ENCODE measurements around the gene MRNIP.

MRNIP gene

GRCh38 chr5:179820127-179820482 lies 38.5 kb downstream of the MRNIP start:
- DNase-seq, result no peak

DNA sequence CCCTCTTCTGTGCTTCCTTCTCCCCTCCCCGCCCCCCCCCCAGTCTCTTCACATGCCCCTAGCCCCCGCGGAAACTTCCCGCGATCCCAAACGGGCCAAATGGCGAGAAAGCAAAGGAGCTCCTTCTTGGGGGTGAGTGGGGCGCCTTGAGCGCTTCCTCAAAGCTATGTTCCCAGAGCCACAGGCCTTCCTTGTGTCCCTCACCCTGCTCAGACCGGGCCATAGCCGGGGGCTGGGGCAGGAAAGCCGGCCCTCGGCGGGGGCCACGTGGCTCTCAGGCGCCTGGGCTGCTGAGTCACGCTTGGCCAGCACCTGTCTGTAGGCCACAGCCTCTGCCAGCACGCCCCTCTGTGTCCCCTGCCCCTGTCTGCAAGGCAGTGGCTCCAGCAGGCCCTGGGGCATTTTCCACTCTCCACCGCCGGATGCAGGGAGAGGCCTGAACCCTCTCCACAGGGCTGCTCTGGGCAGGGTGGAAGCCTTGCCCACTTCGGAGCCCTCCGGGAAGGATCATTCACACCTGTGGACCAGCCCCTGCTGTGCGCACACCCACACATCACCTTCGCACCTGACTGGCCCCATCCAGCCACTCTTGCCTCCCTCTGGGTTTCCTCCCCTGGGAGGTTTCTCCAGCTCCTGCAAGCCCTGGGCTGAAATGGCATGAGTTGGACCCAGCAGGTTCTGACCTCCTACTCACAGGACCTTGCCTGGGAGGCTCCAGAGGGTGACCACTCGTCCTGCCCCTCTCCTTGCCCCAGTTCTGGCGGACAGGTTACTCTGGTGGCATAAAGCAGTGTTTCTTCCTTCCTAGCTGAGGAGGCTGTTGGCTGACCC lies 39.1 kb downstream of the MRNIP start:
- DNase-seq, result peak; percentile 36

DNA sequence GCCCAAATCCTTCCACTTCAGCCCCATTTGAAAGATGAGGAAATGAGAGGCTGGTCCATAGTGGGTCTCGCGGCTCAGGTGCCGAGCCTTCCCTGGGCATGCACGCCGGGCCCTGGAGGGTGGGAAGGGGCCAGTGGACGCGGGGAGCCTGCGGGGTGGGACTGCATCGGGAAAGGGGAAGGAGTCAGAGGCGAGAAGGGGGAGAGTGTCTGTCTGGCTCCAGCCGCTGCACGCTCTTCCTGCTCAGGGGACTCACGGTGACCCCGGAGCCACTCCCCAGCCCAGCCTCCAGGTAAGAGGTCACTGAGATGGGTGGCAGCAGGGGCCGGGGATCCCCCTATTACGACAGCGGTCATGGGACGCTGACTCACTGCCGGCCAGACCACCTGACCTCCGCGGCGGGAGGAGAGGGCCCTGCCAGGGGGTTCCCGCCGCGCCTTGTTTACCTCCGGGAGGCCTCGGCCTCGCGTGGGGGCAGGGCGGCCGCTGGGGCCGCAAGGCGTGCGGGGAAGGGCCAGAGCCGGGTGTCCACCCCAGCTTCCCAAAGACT lies 39.8 kb downstream of the MRNIP start:
- peak; percentile 83 for DNase-seq

GRCh38 chr5:179817890-179818745 lies 40.5 kb downstream of the MRNIP start:
- DNase-seq, result no peak

GRCh38 chr5:179817470-179817840 lies 41.2 kb downstream of the MRNIP start:
- no peak for DNase-seq

GRCh38 chr5:179816796-179817469 lies 41.7 kb downstream of the MRNIP start:
- no peak for DNase-seq

- no peak for DNase-seq
These were observed 42.2 kb downstream of the MRNIP start for GRCh38 chr5:179816401-179816795.

DNA sequence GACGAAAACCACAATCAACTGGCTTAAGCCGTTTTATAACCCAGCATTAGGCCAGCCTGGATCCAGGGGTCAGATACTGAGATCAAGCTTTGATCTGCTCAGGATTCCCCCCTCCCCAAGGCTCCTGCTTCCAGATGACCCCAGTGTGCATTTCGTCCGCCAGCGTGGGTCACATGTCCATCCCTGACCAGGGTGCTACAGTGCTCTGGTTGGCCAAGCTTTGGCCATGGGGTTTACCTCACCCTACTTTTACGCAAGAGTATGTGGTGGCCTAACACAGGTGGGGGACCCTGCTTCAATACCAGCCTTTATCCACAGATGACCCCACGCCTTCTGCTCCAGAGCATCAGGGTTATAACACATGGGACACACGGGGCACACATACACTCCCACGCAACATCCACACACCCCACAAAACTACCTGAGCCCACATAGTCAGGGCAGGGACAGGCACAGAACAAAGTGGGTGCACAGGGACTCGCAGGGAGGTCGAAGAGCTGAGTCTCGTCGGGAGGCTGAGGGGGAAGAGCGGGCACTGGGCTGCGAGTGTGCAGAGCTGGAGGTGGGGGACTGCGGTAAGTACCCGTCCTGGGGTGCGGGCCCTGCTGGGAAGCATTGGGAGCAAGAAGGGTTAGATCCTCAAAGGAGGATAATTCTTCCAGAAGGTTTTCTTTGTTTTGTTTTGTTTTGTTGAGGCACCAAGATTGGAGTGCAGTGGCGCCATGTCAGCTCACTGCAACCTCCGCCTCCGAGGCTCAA lies 42.9 kb downstream of the MRNIP start:
- no peak for DNase-seq

GRCh38 chr5:179814090-179814489 lies 44.5 kb downstream of the MRNIP start:
- DNase-seq, result no peak

GRCh38 chr5:179812997-179813607 lies 45.5 kb downstream of the MRNIP start:
- no peak for DNase-seq

DNA sequence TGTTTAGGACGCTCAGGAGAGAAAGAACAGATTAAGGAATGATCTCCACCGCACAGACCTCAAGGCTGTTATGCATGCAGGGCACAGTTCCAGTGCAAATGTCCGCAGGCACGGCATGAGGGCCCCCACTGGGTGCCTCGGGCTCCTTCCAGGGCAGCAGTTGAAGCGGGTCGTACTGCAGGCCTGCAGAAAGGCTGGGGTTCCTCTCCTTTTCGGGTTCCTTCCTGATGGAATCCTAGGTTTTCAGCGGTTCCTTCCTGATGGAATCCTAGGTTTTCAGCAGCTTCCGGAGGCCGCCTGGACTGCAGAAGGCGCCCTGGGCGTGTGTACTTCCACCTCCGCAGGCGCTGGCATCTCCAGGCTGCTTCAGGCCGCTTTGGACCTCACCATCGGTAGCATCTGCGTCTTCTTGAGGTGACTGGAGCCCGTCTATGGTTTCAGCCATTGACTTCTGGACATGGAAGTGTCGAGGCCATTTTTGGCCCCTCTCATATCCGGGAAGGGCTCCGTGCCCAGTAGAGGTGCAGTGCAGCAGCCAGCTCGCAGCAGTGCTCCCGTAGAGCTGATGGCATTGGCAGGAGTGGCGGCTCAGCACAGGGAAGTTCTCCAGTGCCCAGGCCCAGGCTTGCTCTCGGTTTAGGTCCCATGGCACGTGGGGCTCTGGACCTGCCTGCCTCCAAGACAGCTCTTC lies 46.3 kb downstream of the MRNIP start:
- no peak for DNase-seq

GRCh38 chr5:179806250-179807048 lies 52.2 kb downstream of the MRNIP start, which contains the start of gene MGAT4B:
TSS of gene MGAT4B (minus strand) at chr5:179806866. CDS start at chr5:179806583, 283 bp downstream.
- peak; percentile 54 for DNase-seq

- DNase-seq, result no peak
These were observed 52.9 kb downstream of the MRNIP start for GRCh38 chr5:179805529-179806249.

DNA sequence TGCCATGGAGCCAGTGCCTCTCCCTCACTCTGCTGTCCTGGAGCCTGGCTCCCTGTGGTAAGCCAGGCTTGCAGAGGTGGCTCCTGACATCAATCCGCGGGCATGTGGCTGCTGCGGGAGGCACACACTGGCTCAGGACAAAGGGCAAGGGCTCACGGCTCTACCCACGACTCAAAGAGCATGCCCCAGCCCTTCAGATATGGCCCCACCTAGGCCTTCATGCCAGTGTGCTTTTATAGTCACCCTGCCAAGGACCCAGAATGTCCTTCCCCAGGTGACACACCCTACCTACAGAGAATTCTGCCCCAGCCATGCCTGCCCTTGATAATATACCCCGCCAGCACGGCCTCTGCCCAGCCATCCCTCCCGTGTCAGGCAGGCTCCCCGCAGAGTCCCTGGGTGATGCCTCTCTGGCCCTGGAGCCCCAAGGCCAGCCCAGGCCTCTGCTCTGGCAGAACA lies 53.5 kb downstream of the MRNIP start:
- no peak for DNase-seq

- no peak for DNase-seq
These were observed 54.1 kb downstream of the MRNIP start for GRCh38 chr5:179804555-179804947.

- DNase-seq, result peak; percentile 68
These were observed 54.7 kb downstream of the MRNIP start for GRCh38 chr5:179803651-179804554.

DNA sequence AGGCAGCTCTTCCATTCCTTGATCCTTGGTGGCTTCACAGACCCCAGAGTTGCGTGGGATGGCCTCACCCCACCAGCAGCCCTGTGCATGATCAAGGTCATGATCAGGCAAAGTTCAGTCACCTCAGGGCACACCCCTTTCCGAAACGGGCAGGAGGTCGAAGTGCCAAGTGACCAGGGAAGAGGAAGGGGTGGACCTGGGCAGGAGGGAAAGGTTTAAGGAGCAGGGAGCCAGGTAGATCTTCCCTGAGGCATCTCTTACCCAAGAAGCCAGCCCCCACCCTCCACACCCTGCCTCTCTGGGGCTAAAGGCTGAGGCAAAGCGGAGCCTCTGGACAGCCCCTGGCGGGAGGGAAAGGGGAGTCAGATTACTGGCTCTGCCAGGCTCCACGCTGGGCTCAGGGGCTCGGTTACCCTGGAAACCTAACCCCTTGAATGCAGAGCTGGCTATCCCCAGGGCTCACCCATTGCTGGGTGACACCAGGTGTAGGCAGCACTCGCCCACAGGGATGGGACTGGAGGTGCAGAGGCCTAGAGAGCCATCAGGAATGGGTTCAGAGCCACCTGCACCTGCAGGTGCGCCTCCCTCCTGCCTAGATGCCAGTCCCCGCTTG lies 55.6 kb downstream of the MRNIP start:
- no peak for DNase-seq

Measured in stimulated activated CD4-positive, alpha-beta T cell treated with anti-CD3 and anti-CD28 coated beads, Interleukin-1b, Interleukin-23, amount 100 ng/mL, for 48 hours (primary cell).